ENCODE measurements around the gene CT45A5.
"Not testable (repeated sequence)": the region's sequence is repeated elsewhere in the genome, so short reads cannot be mapped to it uniquely, and the experiment has no call there.

The CT45A5 gene

GRCh38 chrX:135785403-135785802 is at the start of gene CT45A5:
TSS of gene CT45A5 (minus strand) at chrX:135785503. CDS start at chrX:135781729, 3,774 bp downstream.
- not testable (repeated sequence) for DNase-seq (ENCODE audit: low spot score)

- not testable (repeated sequence) for DNase-seq (ENCODE audit: low spot score)
Observed at GRCh38 chrX:135819912-135820311, 34.6 kb upstream of the CT45A5 start, which contains the start of gene CT45A2. TSS of gene CT45A2 (minus strand) at chrX:135820012. CDS start at chrX:135816265, 3,747 bp downstream.

GRCh38 chrX:135802687-135803086 is 17.4 kb upstream of the CT45A5 start, which contains the start of gene CT45A6:
TSS of gene CT45A6 (minus strand) at chrX:135802787. CDS start at chrX:135798993, 3,794 bp downstream.
- DNase-seq (ENCODE audit: low spot score): not testable (repeated sequence)

- DNase-seq (ENCODE audit: low spot score): not testable (repeated sequence)
Observed at GRCh38 chrX:135768091-135768490, 17.2 kb downstream of the CT45A5 start, which contains the start of gene CT45A3. TSS of gene CT45A3 (minus strand) at chrX:135768191. CDS start at chrX:135764444, 3,747 bp downstream.

GRCh38 chrX:135744739-135745138 is 40.6 kb downstream of the CT45A5 start:
- DNase-seq (ENCODE audit: low spot score): not testable (repeated sequence)

GRCh38 chrX:135741192-135741715 is 44.0 kb downstream of the CT45A5 start:
- no peak for DNase-seq (ENCODE audit: low spot score)

GRCh38 chrX:135740681-135741149 is 44.6 kb downstream of the CT45A5 start:
- DNase-seq (ENCODE audit: low spot score): no peak

GRCh38 chrX:135737366-135738071 is 47.8 kb downstream of the CT45A5 start:
- DNase-seq (ENCODE audit: low spot score): no peak

- not testable (repeated sequence) for DNase-seq (ENCODE audit: low spot score)
Observed at GRCh38 chrX:135734666-135735065, 50.6 kb downstream of the CT45A5 start.
